AG08395 (cell line): ENCODE measurements around the gene GLRA3.
"Not testable (repeated sequence)": the region's sequence is repeated elsewhere in the genome, so short reads cannot be mapped to it uniquely, and the experiment has no call there.

Source experiments
- DNase-seq: peaks from one replicate; pipeline ENCODE4 v3.0.0; 2012; ENCODE audit warnings: mixed read lengths, low spot score

GLRA3 gene

GRCh38 chr4:174828845-174829701 lies at the start of gene GLRA3:
Gene GLRA3 (minus strand): TSS chr4:174829247. CDS start chr4:174828811, 436 bp downstream.
- DNase-seq, result peak; percentile 3

- no peak for DNase-seq
Measured at GRCh38 chr4:174874898-174875297, 45.9 kb upstream of the GLRA3 start.

- no peak for DNase-seq
Measured at GRCh38 chr4:174873931-174874330, 44.9 kb upstream of the GLRA3 start.

- DNase-seq, result not testable (repeated sequence)
Measured at GRCh38 chr4:174873146-174873545, 44.1 kb upstream of the GLRA3 start.

- no peak for DNase-seq
Measured at GRCh38 chr4:174871407-174871806, 42.4 kb upstream of the GLRA3 start.

GRCh38 chr4:174870311-174870710 lies 41.3 kb upstream of the GLRA3 start:
- DNase-seq, result no peak

- no peak for DNase-seq
Measured at GRCh38 chr4:174869339-174869738, 40.3 kb upstream of the GLRA3 start.

- DNase-seq, result no peak
Measured at GRCh38 chr4:174867903-174868302, 38.9 kb upstream of the GLRA3 start.

- DNase-seq, result no peak
Measured at GRCh38 chr4:174865418-174865985, 36.5 kb upstream of the GLRA3 start.

GRCh38 chr4:174864031-174864430 lies 35.0 kb upstream of the GLRA3 start:
- no peak for DNase-seq

GRCh38 chr4:174860588-174860987 lies 31.5 kb upstream of the GLRA3 start:
- no peak for DNase-seq

- DNase-seq, result no peak
Measured at GRCh38 chr4:174859904-174860303, 30.9 kb upstream of the GLRA3 start.

GRCh38 chr4:174856926-174857800 lies 28.1 kb upstream of the GLRA3 start:
- DNase-seq, result no peak

- DNase-seq, result no peak
Measured at GRCh38 chr4:174855050-174855449, 26.0 kb upstream of the GLRA3 start.

GRCh38 chr4:174853629-174854028 lies 24.6 kb upstream of the GLRA3 start:
- DNase-seq, result no peak

- no peak for DNase-seq
Measured at GRCh38 chr4:174848596-174848995, 19.5 kb upstream of the GLRA3 start.

- DNase-seq, result no peak
Measured at GRCh38 chr4:174847801-174848427, 18.9 kb upstream of the GLRA3 start.

- no peak for DNase-seq
Measured at GRCh38 chr4:174835536-174835935, 6.5 kb upstream of the GLRA3 start.

GRCh38 chr4:174834477-174834876 lies 5.4 kb upstream of the GLRA3 start:
- DNase-seq, result no peak

- no peak for DNase-seq
Measured at GRCh38 chr4:174826660-174827059, 2.4 kb downstream of the GLRA3 start.

- DNase-seq, result no peak
Measured at GRCh38 chr4:174815282-174815681, 13.8 kb downstream of the GLRA3 start.

- DNase-seq, result no peak
Measured at GRCh38 chr4:174813292-174813691, 15.8 kb downstream of the GLRA3 start.
